ENCODE results near the gene PTPRN2.

DNA sequence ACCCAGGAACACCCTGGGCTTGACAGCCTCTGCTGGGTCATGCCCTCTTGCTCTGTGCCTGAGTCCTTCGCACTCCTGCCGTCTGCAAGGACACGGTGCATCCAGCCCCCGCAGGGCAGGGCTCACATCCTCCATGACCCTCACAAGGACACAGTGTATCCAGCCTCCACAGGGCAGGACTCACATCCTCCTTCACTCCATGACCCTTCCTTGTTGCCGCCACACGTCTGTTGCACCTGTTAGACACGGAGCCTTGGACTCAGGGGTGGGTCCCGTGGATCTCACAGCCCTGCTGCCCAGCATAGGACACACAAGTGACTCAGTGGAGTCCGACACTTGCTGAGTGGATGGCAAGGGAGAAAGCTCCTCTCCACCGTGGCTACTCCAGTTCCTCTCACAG, 750.1 kb downstream of the PTPRN2 start:
- TF ChIP-seq, protein P1, sequence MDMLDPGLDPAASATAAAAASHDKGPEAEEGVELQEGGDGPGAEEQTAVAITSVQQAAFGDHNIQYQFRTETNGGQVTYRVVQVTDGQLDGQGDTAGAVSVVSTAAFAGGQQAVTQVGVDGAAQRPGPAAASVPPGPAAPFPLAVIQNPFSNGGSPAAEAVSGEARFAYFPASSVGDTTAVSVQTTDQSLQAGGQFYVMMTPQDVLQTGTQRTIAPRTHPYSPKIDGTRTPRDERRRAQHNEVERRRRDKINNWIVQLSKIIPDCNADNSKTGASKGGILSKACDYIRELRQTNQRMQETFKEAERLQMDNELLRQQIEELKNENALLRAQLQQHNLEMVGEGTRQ (IDR thresholded peaks at IDR 0.05; ENCODE audit: low read length) = no peak
- TF ChIP-seq EGR1 (IDR thresholded peaks at IDR 0.05; ENCODE audit: borderline replicate concordance, low read depth, low read length) (no peak), EP300 (IDR thresholded peaks at IDR 0.05; ENCODE audit: borderline replicate concordance in 1 of 2, low read depth in 2 of 2, low read length in 2 of 2) (no peak), PHF8 (conservative IDR thresholded peaks at IDR 0.05; ENCODE audit: low read depth, low read length) (no peak), NRF1 (IDR thresholded peaks at IDR 0.05; ENCODE audit: low read depth, low read length) (no peak), POLR2A (IDR thresholded peaks at IDR 0.05; ENCODE audit: control extremely low read depth in 1 of 2, low read depth in 2 of 2, low read length in 2 of 2) (no peak)
- TF ChIP-seq, protein P2, sequence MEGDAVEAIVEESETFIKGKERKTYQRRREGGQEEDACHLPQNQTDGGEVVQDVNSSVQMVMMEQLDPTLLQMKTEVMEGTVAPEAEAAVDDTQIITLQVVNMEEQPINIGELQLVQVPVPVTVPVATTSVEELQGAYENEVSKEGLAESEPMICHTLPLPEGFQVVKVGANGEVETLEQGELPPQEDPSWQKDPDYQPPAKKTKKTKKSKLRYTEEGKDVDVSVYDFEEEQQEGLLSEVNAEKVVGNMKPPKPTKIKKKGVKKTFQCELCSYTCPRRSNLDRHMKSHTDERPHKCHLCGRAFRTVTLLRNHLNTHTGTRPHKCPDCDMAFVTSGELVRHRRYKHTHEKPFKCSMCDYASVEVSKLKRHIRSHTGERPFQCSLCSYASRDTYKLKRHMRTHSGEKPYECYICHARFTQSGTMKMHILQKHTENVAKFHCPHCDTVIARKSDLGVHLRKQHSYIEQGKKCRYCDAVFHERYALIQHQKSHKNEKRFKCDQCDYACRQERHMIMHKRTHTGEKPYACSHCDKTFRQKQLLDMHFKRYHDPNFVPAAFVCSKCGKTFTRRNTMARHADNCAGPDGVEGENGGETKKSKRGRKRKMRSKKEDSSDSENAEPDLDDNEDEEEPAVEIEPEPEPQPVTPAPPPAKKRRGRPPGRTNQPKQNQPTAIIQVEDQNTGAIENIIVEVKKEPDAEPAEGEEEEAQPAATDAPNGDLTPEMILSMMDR (IDR thresholded peaks at IDR 0.05; ENCODE audit: control extremely low read depth in 1 of 3, insufficient read depth in 1 of 3, low read depth in 1 of 3, low read length in 3 of 3) = no peak

Data from H1 (cell line).